GM12864 (cell line): Measurements from ENCODE around the gene SYT9.
A peak's percentile ranks its signal among the peaks of the same experiment; 100 is the strongest.

Experiments used
- DNase-seq: peaks from one replicate; pipeline ENCODE4 v3.0.0-alpha.2; 2011; ENCODE audit warnings: low read depth
- H3K4me3 ChIP-seq: 2 replicates; pipeline ENCODE4 v1.5.1; 2011; ENCODE audit warnings: mild to moderate bottlenecking, low read depth, low read length, control low read depth
- TF ChIP-seq, protein P1 (sequence below): IDR thresholded peaks from 2 replicates; pipeline ENCODE4 v1.5.1; 2011; ENCODE audit warnings: low read depth, mild to moderate bottlenecking, moderate library complexity, low read length, control low read depth, inconsistent platforms; ENCODE audit errors: missing control alignments

SYT9 gene

DNA sequence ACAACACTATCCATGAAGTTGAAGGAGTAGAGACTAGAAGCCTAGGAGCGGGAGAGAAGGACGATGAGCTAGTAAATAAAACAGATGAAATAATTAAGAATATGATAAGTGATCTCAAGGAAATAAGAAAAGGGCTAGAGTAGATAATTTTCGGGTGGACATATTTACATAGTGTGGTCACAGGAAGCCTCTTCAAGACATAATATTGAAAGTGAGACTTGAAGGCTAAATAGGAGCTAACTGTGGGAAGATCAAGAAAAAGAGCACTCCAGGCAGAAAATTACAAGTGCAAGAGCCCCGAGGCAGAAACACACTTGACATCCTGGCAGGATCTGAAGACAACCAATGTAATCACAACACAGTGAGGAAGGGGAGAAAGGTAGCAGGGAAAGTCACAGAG, 250.2 kb downstream of the SYT9 start:
- H3K4me3 ChIP-seq, result no peak overlapping the region
- TF ChIP-seq, protein P1, sequence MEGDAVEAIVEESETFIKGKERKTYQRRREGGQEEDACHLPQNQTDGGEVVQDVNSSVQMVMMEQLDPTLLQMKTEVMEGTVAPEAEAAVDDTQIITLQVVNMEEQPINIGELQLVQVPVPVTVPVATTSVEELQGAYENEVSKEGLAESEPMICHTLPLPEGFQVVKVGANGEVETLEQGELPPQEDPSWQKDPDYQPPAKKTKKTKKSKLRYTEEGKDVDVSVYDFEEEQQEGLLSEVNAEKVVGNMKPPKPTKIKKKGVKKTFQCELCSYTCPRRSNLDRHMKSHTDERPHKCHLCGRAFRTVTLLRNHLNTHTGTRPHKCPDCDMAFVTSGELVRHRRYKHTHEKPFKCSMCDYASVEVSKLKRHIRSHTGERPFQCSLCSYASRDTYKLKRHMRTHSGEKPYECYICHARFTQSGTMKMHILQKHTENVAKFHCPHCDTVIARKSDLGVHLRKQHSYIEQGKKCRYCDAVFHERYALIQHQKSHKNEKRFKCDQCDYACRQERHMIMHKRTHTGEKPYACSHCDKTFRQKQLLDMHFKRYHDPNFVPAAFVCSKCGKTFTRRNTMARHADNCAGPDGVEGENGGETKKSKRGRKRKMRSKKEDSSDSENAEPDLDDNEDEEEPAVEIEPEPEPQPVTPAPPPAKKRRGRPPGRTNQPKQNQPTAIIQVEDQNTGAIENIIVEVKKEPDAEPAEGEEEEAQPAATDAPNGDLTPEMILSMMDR, result no peak
- no peak for DNase-seq

DNA sequence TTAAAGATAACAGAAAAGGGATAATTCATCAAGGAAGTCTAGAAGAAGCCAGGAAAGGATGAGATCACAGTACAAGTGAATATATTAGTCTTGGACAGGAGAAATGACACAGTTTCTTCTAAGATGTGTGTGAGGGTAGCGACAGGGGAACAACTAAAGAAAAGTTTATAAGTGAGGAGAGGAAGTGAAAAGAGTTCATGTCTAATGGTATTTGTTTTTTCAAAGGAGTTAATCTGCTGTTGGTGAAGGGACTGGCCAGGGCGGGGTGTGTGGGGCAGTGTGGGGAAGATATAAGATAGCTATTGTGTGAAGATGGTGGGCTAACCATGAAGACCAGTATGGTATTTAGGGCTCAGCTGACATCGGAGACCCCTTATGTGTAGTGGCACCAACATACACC, 254.5 kb downstream of the SYT9 start:
- TF ChIP-seq, protein P1, result no peak
- no peak for DNase-seq
- no peak overlapping the region for H3K4me3 ChIP-seq

DNA sequence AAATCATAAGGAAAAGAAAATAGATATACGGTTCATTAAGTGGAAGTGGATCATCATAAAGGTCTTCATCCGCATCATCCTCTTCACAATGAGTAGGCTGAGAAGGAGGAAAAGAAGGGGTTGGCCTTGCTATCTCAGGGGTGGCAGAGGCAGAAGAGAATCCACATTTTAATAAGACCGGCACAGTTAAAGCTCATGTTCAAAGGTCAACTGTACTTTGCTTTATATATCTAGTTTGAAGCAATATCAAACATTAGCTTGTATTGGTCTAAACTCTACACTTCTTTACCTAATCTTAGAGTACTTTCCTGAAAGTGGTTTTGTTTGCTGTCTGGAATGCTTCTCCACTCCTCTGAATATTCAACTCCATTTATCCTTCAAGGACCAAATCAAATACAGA, 256.4 kb downstream of the SYT9 start:
- DNase-seq, result no peak

DNA sequence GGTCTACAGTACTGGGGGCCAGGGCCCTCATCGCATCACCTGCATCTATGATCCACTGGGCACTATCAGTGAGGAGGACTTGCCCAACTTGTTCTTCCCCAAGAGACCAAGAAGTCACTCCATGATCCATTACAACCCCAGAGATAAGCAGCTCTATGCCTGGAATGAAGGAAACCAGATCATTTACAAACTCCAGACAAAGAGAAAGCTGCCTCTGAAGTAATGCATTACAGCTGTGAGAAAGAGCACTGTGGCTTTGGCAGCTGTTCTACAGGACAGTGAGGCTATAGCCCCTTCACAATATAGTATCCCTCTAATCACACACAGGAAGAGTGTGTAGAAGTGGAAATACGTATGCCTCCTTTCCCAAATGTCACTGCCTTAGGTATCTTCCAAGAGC, 258.3 kb downstream of the SYT9 start:
- TF ChIP-seq, protein P1, result no peak
- DNase-seq, result no peak

More for the DNA sequence above, 256.4 kb downstream of the SYT9 start:
- no peak overlapping the region for H3K4me3 ChIP-seq
- TF ChIP-seq, protein P1, result no peak

DNA sequence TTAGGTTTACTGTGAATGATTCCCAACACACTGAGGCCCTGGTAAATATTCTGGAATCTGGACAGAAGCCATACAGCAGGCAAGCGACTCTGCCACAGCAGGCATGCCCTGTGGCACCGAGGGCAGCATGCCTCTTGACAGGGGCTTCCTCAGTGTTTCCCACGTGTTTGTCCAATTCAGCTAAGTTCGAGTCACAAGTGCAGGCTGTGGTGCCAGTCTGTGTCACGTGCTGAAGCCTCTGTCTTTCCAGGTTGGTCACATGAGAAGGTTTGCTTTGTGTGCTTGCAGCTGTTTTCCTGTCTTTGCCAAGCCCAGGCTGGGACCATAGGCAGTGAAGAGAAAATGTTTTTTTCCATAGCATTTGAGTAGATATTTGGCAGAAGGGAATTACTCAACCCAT, 259.7 kb downstream of the SYT9 start:
- no peak overlapping the region for H3K4me3 ChIP-seq
- TF ChIP-seq, protein P1, result no peak
- DNase-seq, result no peak

More for the DNA sequence above, 258.3 kb downstream of the SYT9 start:
- no peak overlapping the region for H3K4me3 ChIP-seq

DNA sequence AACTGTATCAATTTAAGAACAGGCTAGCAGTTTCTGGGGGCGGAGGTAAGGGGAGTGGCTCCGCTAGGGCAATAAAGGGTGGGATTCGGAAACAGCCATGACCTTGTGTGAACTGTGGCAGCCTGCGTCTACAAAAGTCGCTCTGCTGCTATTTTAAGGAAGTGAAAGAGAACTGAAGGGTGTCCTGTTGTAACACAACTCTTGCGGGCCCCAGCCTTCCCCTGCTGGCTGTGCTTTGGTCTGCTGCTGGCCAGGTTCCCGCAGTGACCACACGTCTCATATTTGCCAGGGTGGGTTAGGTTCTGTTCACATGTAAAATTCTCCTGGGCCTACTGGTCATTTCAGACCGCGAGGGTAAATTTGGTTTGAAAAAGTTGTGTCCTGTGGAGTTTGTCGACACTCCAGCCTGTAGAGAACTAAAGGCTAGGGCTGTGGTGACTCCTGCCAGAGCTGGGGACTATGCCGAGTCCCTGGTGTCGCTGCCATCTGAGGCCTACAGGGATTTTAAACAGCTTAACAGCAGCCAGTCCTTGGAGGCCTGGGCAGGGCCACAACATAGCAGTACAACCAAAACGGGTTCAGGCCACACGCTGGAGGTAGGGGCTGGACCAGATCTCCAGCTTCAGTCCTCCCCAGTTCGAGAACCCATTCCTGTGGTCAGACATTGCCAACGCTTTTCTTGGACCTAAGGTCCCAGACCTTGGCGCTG, 261.0 kb downstream of the SYT9 start:
- TF ChIP-seq, protein P1, result peak; percentile 22

DNA sequence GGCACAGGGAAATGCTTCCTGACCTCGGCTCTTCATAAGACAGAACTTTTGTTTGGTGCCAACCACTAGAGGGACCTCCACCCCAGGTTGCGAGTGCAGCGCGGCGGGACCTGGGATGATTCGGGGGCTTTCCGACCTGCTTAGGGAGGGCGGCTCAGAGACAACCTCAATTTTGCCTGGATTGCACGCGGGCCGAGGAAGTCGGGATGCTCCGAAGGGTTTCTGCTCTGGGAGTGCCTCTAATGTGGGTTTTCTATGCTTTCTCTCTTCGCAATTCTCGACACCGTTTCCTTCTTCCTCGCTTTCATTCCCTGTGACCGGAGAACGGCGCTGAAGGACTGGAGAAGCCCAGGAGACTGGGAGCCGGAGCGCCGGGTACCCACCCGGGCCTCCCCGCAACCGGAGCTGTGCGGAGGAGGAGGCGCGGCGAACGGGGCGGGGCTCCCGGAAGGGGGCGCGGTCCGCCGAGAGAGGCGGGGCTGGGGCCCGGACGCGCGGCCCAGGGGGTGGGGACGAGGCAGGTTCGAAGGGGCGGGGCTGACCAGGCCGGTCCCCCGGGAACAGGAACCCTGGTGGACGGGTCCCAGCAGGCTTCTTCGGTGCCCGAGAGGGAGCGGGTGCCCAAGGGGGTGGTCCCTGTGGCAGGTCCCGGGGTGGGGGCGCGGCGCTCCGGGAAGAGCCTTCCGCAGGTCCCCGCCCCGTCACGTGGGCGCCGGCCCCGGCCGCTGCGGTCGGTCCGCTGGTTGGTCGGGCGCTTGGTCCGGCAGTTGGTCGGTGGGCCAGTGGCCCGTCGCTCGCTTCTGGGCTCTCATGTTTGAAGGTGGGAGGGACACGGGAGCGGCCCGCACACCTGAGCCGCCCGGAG, 261.8 kb downstream of the SYT9 start, which contains the start of gene PPFIBP2:
Gene PPFIBP2 (plus strand): TSS at position 766 of the 865 bp plus-strand sequence. CDS start 35,477 bp downstream, outside the sequence.
- DNase-seq, result no peak
- peak within 1 kb of the TSS; percentile 100 for H3K4me3 ChIP-seq
- TF ChIP-seq, protein P1, result peak; percentile 85

More for the DNA sequence above, 261.0 kb downstream of the SYT9 start:
- DNase-seq, result peak; percentile 90
- peak overlapping the region; percentile 100 for H3K4me3 ChIP-seq
